IPS-18c (cell line): ENCODE measurements around the gene TMEM11.
"Not testable (repeated sequence)": the region's sequence is repeated elsewhere in the genome, so short reads cannot be mapped to it uniquely, and the experiment has no call there.

ENCODE experiments used
- H3K4me3 ChIP-seq: 2 replicates; pipeline ENCODE4 v1.7.0; 2013; ENCODE audit warnings: low read depth, mild to moderate bottlenecking, low read length, moderate library complexity; ENCODE audit not compliant: insufficient read depth
- H3K9me3 ChIP-seq: one replicate; pipeline ENCODE4 v1.6.1; 2013; ENCODE audit warnings: mild to moderate bottlenecking, low read length, moderate library complexity; ENCODE audit not compliant: control insufficient read depth, insufficient read depth

The TMEM11 gene

GRCh38 chr17:21245639-21246084, 31.7 kb upstream of the TMEM11 start:
- Histone ChIP-seq H3K9me3 (no peaks in the 10 kb centered on the region), H3K4me3 (no peak overlapping the region)

- H3K9me3 ChIP-seq, result peaks cover 2% of the 10 kb centered on the region
- H3K4me3 ChIP-seq, result no peak overlapping the region
Observed at GRCh38 chr17:21243516-21244303, 29.7 kb upstream of the TMEM11 start.

- Histone ChIP-seq H3K9me3 (peaks cover 2% of the 10 kb centered on the region), H3K4me3 (no peak overlapping the region)
Observed at GRCh38 chr17:21242780-21243515, 29.0 kb upstream of the TMEM11 start.

- H3K9me3 ChIP-seq, result peaks cover 2% of the 10 kb centered on the region
- no peak overlapping the region for H3K4me3 ChIP-seq
Observed at GRCh38 chr17:21242026-21242697, 28.2 kb upstream of the TMEM11 start.

GRCh38 chr17:21241564-21241963, 27.6 kb upstream of the TMEM11 start:
- Histone ChIP-seq H3K4me3 (no peak overlapping the region), H3K9me3 (peaks cover 2% of the 10 kb centered on the region)

DNA sequence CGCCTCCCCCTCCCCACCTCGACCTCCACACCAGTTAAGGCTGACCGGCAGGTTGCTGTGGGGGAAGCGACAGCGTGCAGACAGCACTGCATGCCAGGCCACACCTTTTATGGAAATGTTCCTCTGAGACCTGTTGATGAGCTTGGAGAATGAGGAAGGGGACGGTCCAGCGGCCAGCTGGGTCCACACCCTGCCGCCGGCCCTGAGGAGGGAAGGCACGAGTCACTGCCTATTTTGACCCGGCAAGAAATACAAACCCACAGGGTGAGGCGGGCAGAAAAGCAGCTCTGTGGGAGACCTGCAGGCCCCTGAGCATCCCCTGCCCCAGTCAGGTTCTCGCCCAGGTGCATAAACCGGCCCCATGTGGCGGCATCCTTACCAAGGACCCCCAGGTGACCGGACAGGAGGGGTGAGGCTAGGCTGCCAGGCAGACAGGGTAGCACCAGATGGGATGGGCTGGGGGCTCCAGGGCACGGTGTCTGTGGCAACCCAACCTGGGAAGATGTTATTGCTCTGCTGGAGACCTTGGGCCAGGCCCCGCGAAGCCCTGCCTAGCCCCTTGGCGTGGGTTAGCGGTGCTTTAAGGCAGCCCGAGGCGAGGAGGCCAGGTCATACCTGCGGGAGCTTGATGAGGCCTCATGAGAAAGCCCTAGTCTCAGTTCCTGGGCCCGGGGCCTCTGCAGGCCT, 26.6 kb upstream of the TMEM11 start:
- H3K4me3 ChIP-seq, result 0 out of 2 replicates have a peak overlapping the region, but pooled peaks have one; percentile 6
- H3K9me3 ChIP-seq, result peaks cover 2% of the 10 kb centered on the region

GRCh38 chr17:21239680-21240368, 25.9 kb upstream of the TMEM11 start:
- H3K4me3 ChIP-seq, result 0 out of 2 replicates have a peak overlapping the region, but pooled peaks have one; percentile 6

GRCh38 chr17:21235921-21236320, 22.0 kb upstream of the TMEM11 start:
- H3K4me3 ChIP-seq, result no peak overlapping the region
- peaks cover 2% of the 10 kb centered on the region for H3K9me3 ChIP-seq

More at GRCh38 chr17:21239680-21240368, 25.9 kb upstream of the TMEM11 start:
- peaks cover 2% of the 10 kb centered on the region for H3K9me3 ChIP-seq

- H3K4me3 ChIP-seq, result no peak overlapping the region
- no peaks in the 10 kb centered on the region for H3K9me3 ChIP-seq
Observed at GRCh38 chr17:21233581-21234347, 19.8 kb upstream of the TMEM11 start.

DNA sequence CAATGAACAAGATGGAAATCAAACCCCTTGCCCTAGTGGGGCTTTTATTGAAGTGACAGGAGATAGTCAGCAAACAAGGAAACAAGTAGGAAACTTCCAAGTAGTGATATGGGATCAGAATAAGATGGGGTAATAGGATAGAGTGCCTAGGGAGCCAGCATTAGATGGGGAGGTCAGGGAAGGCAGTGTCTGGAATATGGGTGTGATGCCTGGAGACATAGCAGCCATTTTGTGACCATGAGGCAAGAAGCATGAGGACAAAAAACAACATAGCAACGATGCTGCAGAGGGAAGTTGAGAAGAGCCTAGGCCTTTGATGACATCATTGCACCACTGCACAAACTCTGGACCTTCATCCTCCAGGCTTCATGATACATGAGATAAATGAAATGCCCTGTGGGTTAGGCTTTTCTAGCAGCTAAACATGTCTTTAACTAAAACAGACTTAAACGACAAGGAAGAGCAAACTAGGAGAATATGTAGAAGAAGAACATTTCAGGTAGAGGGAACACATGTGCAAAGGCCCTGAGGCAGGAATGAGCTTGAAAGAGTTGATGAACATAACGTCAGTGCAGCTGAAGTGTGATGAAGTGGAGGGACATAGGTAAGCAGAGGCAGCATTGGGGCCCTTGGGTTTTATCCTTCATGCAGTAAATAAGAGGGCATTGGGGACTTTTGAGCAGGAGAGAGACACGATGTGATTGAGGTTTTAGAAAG, 18.2 kb upstream of the TMEM11 start:
- no peak overlapping the region for H3K4me3 ChIP-seq

GRCh38 chr17:21231533-21231932, 17.6 kb upstream of the TMEM11 start:
- no peaks in the 10 kb centered on the region for H3K9me3 ChIP-seq

More for the DNA sequence above, 18.2 kb upstream of the TMEM11 start:
- no peaks in the 10 kb centered on the region for H3K9me3 ChIP-seq

GRCh38 chr17:21228845-21229244, 14.9 kb upstream of the TMEM11 start:
- no peak overlapping the region for H3K4me3 ChIP-seq
- no peaks in the 10 kb centered on the region for H3K9me3 ChIP-seq

More at GRCh38 chr17:21231533-21231932, 17.6 kb upstream of the TMEM11 start:
- H3K4me3 ChIP-seq, result no peak overlapping the region

DNA sequence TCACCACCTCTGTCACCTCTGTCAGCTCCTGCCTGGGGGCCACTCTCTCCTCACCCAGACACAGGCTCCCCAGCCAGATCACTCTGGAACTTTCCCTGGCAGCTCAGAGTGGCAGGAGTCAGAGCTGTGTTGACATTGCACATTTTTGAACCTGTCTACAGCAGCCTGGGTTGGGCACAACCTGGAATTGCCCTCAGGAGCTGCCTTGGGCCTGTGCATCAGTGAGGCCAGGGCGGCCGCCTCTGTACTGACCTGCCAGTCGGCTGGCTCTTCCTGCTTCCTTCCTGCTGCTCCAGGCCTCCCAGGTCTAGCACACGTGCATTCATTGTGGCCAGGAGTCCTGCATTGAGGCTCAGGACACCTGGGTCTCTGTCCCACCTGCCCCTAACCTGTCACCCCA, 14.2 kb upstream of the TMEM11 start:
- no peak overlapping the region for H3K4me3 ChIP-seq
- H3K9me3 ChIP-seq, result no peaks in the 10 kb centered on the region

DNA sequence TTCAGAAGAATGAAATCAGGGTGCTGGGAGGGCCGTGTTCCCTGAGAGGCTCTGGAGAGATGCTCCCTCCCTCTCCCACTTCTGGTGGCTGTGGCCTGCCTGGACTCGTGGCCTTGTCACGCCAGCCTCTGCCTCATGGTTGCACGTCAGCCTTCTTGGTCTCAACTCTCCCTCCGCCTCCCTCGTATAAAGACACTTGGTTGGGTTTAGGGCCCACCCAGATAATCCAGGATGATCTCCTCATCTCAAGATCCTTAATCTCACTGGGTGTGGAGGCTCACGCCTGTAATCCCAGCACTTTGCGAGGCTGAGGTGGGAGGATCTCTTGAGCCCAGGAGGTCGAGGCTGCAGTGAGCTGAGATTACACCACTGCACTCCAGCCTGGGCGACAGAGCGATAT, 13.3 kb upstream of the TMEM11 start:
- H3K4me3 ChIP-seq, H3K9me3 ChIP-seq: not testable (repeated sequence)

DNA sequence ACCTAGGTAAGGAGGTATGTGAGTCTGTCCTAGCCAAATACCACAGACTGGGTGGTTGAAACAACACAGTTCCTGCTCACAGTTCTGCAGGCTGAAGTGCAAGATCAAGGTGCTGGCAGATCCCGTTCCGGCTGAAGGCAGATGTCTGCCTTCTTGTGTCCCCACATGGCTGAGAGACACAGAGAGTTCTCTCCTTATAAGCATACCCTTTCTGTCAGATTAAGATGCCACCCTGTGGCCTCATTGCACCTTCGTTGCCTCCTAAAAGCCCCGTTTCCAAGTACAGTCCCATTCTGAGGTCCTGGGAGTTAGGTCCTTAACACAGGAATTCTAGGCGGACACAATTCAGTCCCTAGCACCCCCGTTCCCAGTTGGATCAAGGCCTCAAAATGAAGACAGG, 9.1 kb upstream of the TMEM11 start:
- H3K9me3 ChIP-seq, result no peaks in the 10 kb centered on the region
- H3K4me3 ChIP-seq, result no peak overlapping the region
